ENCODE results near the gene MSI2.

DNA sequence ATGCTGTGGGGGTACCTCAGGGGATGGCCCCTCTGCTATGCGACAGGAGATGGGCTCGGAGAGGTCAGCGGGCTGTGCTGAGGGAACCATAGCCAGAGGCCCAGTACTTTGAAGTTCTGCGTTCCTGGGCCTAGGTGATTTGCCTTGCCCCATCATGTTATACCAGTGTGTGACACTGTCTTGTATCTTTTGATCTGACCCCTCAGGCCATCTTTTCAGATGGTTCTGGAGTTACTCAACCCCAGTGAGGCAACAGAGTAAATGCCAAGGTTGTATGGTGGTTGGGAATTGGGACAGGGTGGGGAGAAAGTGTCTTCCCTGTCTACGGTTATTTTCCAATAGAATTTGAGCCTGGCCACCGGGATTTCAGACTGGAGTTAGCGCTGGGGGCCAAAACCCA, 8.5 kb downstream of the MSI2 start:
- TF ChIP-seq EZH2 (IDR thresholded peaks at IDR 0.05; ENCODE audit: insufficient read depth, poor library complexity, severe bottlenecking) (no peak), EZH2phosphoT487 (IDR thresholded peaks at IDR 0.05; ENCODE audit: insufficient read depth, low read depth) (no peak)

All from GM23248 (cell line).